OCI-LY3 (cell line): Measurements from ENCODE around the gene PMIS2.

Experiments used
- H2AFZ ChIP-seq: fragments of 200-600, 300-600 bp; shearing (Covaris generic); 2 replicates; pipeline ENCODE4 v1.6.0; 2014; ENCODE audit warnings: antibody characterized with exemption, low read depth, low read length
- H3K27ac ChIP-seq: fragments of 200-600, 300-600 bp; sonication (generic); 2 replicates; pipeline ENCODE4 v1.5.1; 2014; ENCODE audit warnings: mild to moderate bottlenecking, low read length, moderate library complexity, mixed read lengths
- H3K27me3 ChIP-seq: fragments of 200-600, 300-600 bp; sonication (generic); 2 replicates; pipeline ENCODE4 v1.6.1; 2014; ENCODE audit warnings: low read depth, low read length, mixed read lengths
- H3K36me3 ChIP-seq: fragments of 200-600, 300-600 bp; sonication (generic); replicated peaks from 2 replicates; pipeline ENCODE3; 2014; ENCODE audit warnings: low read depth, low read length, mixed read lengths
- H3K4me1 ChIP-seq: fragments of 300-600, 200-600 bp; sonication (generic); 2 replicates; pipeline ENCODE4 v1.6.1; 2014; ENCODE audit warnings: low read length, mixed read lengths
- H3K4me2 ChIP-seq: fragments of 200-600, 300-600 bp; sonication (generic); 2 replicates; pipeline ENCODE4 v1.6.1; 2014; ENCODE audit warnings: low read length, mixed read lengths
- H3K4me3 ChIP-seq: fragments of 300-600, 200-600 bp; sonication (generic); 2 replicates; pipeline ENCODE4 v1.5.1; 2014; ENCODE audit warnings: antibody characterized with exemption, mild to moderate bottlenecking, low read length, moderate library complexity
- H3K79me2 ChIP-seq: fragments of 300-600, 200-600 bp; shearing (Covaris generic); 2 replicates; pipeline ENCODE4 v1.6.1; 2014; ENCODE audit warnings: mild to moderate bottlenecking, low read length, mixed read lengths
- H3K9ac ChIP-seq: fragments of 300-600, 200-600 bp; shearing (Covaris generic); 2 replicates; pipeline ENCODE4 v1.6.0; 2014; ENCODE audit warnings: mild to moderate bottlenecking, low read length, moderate library complexity
- H3K9me3 ChIP-seq: fragments of 200-600, 300-600 bp; shearing (Covaris generic); 2 replicates; pipeline ENCODE4 v1.6.1; 2014; ENCODE audit warnings: low read length, mixed read lengths; ENCODE audit not compliant: insufficient read depth
- H4K20me1 ChIP-seq: fragments of 200-600, 300-600 bp; sonication (generic); 2 replicates; pipeline ENCODE4 v1.6.1; 2016; ENCODE audit warnings: low read length, mixed read lengths; ENCODE audit not compliant: insufficient read depth
- EZH2phosphoT487 ChIP-seq: fragments of 200-600 bp; shearing (Covaris generic); IDR thresholded peaks from 2 replicates; pipeline ENCODE4 v1.6.1; 2018; ENCODE audit warnings: antibody characterized with exemption, mixed run types, low read depth
- TF ChIP-seq, protein P1 (sequence below): fragments of 200-600, 300-600 bp; sonication (generic); IDR thresholded peaks from 2 replicates; pipeline ENCODE4 v1.5.1; 2014; ENCODE audit warnings: antibody characterized with exemption, low read length, low read depth

PMIS2 gene

GRCh38 chr19:35545855-35546381 lies 40.1 kb upstream of the PMIS2 start:
- Histone ChIP-seq H3K9ac (peak overlapping the region; percentile 94), H4K20me1 (no peaks in the 10 kb centered on the region; the same call in 1 of the 2 replicates), H3K27me3 (no peaks in the 10 kb centered on the region), H2AFZ (peak overlapping the region; percentile 78), H3K9me3 (no peaks in the 10 kb centered on the region), H3K36me3 (peaks cover 22% of the 10 kb centered on the region), H3K4me1 (peaks cover 25% of the 10 kb centered on the region), H3K4me3 (peak overlapping the region; percentile 89), H3K4me2 (peak overlapping the region; percentile 91), H3K27ac (peak overlapping the region; percentile 46), H3K79me2 (peaks cover 36% of the 10 kb centered on the region)
- TF ChIP-seq EZH2phosphoT487: no peak
- TF ChIP-seq, protein P1, sequence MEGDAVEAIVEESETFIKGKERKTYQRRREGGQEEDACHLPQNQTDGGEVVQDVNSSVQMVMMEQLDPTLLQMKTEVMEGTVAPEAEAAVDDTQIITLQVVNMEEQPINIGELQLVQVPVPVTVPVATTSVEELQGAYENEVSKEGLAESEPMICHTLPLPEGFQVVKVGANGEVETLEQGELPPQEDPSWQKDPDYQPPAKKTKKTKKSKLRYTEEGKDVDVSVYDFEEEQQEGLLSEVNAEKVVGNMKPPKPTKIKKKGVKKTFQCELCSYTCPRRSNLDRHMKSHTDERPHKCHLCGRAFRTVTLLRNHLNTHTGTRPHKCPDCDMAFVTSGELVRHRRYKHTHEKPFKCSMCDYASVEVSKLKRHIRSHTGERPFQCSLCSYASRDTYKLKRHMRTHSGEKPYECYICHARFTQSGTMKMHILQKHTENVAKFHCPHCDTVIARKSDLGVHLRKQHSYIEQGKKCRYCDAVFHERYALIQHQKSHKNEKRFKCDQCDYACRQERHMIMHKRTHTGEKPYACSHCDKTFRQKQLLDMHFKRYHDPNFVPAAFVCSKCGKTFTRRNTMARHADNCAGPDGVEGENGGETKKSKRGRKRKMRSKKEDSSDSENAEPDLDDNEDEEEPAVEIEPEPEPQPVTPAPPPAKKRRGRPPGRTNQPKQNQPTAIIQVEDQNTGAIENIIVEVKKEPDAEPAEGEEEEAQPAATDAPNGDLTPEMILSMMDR: no peak

DNA sequence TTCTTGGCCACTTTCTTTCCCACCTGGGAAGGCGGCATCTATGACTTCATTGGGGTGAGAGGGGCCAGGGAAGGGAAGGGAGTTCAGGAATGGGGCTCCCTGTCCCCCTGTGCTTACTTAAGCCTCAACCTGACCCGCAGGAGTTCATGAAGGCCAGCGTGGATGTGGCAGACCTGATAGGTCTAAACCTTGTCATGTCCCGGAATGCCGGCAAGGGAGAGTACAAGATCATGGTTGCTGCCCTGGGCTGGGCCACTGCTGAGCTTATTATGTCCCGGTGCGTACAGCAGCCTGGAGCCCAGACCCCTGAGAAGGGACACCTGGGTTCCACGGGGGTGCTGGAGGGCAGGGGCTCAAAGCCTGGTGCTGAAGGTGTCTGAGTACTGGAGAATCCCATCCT lies 39.4 kb upstream of the PMIS2 start:
- H4K20me1 ChIP-seq: no peaks in the 10 kb centered on the region; the same call in 1 of the 2 replicates
- H3K4me3 ChIP-seq: peak overlapping the region; percentile 89
- TF ChIP-seq, protein P1: no peak
- no peak for TF ChIP-seq EZH2phosphoT487
- peaks cover 23% of the 10 kb centered on the region for H3K36me3 ChIP-seq
- H3K27ac ChIP-seq: peak overlapping the region; percentile 46; the same call in 1 of the 2 replicates
- H3K9me3 ChIP-seq: no peaks in the 10 kb centered on the region
- H3K4me2 ChIP-seq: peak overlapping the region; percentile 91
- peaks cover 25% of the 10 kb centered on the region for H3K4me1 ChIP-seq
- H3K27me3 ChIP-seq: no peaks in the 10 kb centered on the region
- H3K9ac ChIP-seq: peak overlapping the region; percentile 94
- H2AFZ ChIP-seq: no peak overlapping the region
- peaks cover 36% of the 10 kb centered on the region for H3K79me2 ChIP-seq

GRCh38 chr19:35549174-35549788 lies 36.7 kb upstream of the PMIS2 start:
- H3K27ac ChIP-seq: no peak overlapping the region
- no peak overlapping the region for H3K4me2 ChIP-seq
- peaks cover 21% of the 10 kb centered on the region for H3K4me1 ChIP-seq
- H3K27me3 ChIP-seq: no peaks in the 10 kb centered on the region
- H3K79me2 ChIP-seq: peaks cover 29% of the 10 kb centered on the region
- no peaks in the 10 kb centered on the region; the same call in 1 of the 2 replicates for H4K20me1 ChIP-seq
- no peak overlapping the region for H3K4me3 ChIP-seq
- no peak overlapping the region for H3K9ac ChIP-seq
- H2AFZ ChIP-seq: no peak overlapping the region
- H3K9me3 ChIP-seq: no peaks in the 10 kb centered on the region
- peaks cover 19% of the 10 kb centered on the region for H3K36me3 ChIP-seq
- TF ChIP-seq, protein P1: peak; percentile 90
- no peak for TF ChIP-seq EZH2phosphoT487

DNA sequence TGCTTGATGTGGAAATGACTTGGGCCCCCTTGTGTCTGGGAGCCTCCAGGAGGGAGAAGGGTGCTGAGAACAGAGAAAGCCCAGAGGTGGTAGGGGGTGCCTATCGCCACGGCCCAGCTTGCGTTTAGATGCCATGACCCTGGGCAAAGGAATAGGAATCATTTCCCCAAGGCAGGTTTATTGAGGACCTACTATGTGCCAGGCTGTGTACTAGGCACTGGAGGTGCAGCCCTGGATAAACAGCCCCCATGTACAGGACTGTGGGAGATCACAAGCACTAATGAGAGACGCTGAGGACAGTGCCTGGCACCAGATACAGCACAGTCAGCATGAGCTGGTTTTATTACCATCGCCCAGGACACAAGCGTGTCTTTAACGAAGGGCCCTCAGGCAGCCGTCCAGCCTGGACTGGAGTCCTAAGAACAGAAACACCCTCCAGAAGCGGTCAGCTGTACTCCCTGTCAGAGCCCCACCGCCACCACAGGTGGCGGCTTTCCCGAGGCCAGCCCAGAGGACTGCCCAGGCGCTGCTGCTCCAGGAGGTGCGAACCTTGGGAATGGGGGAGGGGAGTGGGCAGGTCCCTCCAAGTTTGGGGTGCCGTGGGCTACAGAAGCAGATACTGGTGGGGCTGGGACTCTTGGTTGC lies 36.0 kb upstream of the PMIS2 start:
- Histone ChIP-seq H3K4me1 (peaks cover 17% of the 10 kb centered on the region), H3K79me2 (peaks cover 22% of the 10 kb centered on the region), H3K4me3 (no peak overlapping the region), H3K9ac (no peak overlapping the region), H3K27me3 (no peaks in the 10 kb centered on the region), H3K27ac (no peak overlapping the region), H3K36me3 (peaks cover 19% of the 10 kb centered on the region), H2AFZ (no peak overlapping the region), H4K20me1 (no peaks in the 10 kb centered on the region; the same call in 1 of the 2 replicates), H3K4me2 (no peak overlapping the region), H3K9me3 (no peaks in the 10 kb centered on the region)
- TF ChIP-seq, protein P1: no peak
- TF ChIP-seq EZH2phosphoT487: no peak
